Neural cell (in vitro differentiated cells): ENCODE data around the gene USP17L21. TPM values are rescaled to one million over a fixed set of nuclear protein-coding genes. Genes with fewer than 3 reads are reported as not detected.

Experiments
- polyA plus RNA-seq: library from polyadenylated mRNA; depleted of rRNA; stranded (reverse); fragments of >200 nt; gene quantifications from 2 replicates; pipeline ENCODE4 v1.2.3, GENCODE V29; 2014

The USP17L21 gene
- polyA plus RNA-seq, 1 donor from 2014 or later: not detected

Other genes with a start within 250 kb of the USP17L21 start
- gene FAM90A26, start 92.5 kb upstream of the USP17L21 start, polyA plus RNA-seq: not detected in 2 replicates
- not detected in 2 replicates for gene USP17L10, start 52.2 kb upstream of the USP17L21 start, polyA plus RNA-seq
- not detected in 2 replicates for gene USP17L11, start 47.5 kb upstream of the USP17L21 start, polyA plus RNA-seq
- gene USP17L12, start 42.7 kb upstream of the USP17L21 start, polyA plus RNA-seq: not detected in 2 replicates
- gene USP17L13, start 38.0 kb upstream of the USP17L21 start, polyA plus RNA-seq: not detected in 2 replicates
- gene USP17L15, start 28.5 kb upstream of the USP17L21 start, polyA plus RNA-seq: not detected in 2 replicates
- gene USP17L17, start 19.0 kb upstream of the USP17L21 start, polyA plus RNA-seq: not detected in 2 replicates
- gene USP17L18, start 14.2 kb upstream of the USP17L21 start, polyA plus RNA-seq: not detected in 2 replicates
- gene USP17L19, start 9.5 kb upstream of the USP17L21 start, polyA plus RNA-seq: not detected in 2 replicates
- not detected in 2 replicates for gene USP17L20, start 4.7 kb upstream of the USP17L21 start, polyA plus RNA-seq
- not detected in 2 replicates for gene USP17L22, start 4.7 kb downstream of the USP17L21 start, polyA plus RNA-seq
- not detected in 2 replicates for gene USP17L24, start 62.3 kb downstream of the USP17L21 start, polyA plus RNA-seq
- not detected in 2 replicates for gene USP17L25, start 67.0 kb downstream of the USP17L21 start, polyA plus RNA-seq
- not detected in 2 replicates for gene USP17L26, start 71.8 kb downstream of the USP17L21 start, polyA plus RNA-seq
- not detected in 2 replicates for gene USP17L5, start 76.5 kb downstream of the USP17L21 start, polyA plus RNA-seq
- gene USP17L27, start 81.3 kb downstream of the USP17L21 start, polyA plus RNA-seq: not detected in 2 replicates
- not detected in 2 replicates for gene USP17L28, start 86.0 kb downstream of the USP17L21 start, polyA plus RNA-seq
- not detected in 2 replicates for gene USP17L29, start 90.8 kb downstream of the USP17L21 start, polyA plus RNA-seq
- gene USP17L30, start 100.3 kb downstream of the USP17L21 start, polyA plus RNA-seq: not detected in 2 replicates
- gene DEFB131A, start 181.5 kb downstream of the USP17L21 start, polyA plus RNA-seq: not detected in 2 replicates